HG02884 (cell line): Measurements from ENCODE around the gene LTB.

Experiments used
- ATAC-seq: cut with Tn5 transposase; IDR thresholded peaks from one replicate; pipeline ENCODE4 v1.9.1; 2021; ENCODE audit warnings: mild to moderate bottlenecking, moderate library complexity; ENCODE audit not compliant: unreplicated experiment

The LTB gene

GRCh38 chr6:31576897-31577578 is 5.2 kb downstream of the LTB start:
- ATAC-seq: no peak

GRCh38 chr6:31575952-31576685 is 6.1 kb downstream of the LTB start:
- ATAC-seq: no peak

DNA sequence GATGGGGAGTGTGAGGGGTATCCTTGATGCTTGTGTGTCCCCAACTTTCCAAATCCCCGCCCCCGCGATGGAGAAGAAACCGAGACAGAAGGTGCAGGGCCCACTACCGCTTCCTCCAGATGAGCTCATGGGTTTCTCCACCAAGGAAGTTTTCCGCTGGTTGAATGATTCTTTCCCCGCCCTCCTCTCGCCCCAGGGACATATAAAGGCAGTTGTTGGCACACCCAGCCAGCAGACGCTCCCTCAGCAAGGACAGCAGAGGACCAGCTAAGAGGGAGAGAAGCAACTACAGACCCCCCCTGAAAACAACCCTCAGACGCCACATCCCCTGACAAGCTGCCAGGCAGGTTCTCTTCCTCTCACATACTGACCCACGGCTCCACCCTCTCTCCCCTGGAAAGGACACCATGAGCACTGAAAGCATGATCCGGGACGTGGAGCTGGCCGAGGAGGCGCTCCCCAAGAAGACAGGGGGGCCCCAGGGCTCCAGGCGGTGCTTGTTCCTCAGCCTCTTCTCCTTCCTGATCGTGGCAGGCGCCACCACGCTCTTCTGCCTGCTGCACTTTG is 6.8 kb downstream of the LTB start, which contains the start of gene TNF:
Gene TNF (plus strand): TSS at position 231 of the 567 bp plus-strand sequence. CDS start 177 bp downstream, at position 408.
- ATAC-seq: no peak

DNA sequence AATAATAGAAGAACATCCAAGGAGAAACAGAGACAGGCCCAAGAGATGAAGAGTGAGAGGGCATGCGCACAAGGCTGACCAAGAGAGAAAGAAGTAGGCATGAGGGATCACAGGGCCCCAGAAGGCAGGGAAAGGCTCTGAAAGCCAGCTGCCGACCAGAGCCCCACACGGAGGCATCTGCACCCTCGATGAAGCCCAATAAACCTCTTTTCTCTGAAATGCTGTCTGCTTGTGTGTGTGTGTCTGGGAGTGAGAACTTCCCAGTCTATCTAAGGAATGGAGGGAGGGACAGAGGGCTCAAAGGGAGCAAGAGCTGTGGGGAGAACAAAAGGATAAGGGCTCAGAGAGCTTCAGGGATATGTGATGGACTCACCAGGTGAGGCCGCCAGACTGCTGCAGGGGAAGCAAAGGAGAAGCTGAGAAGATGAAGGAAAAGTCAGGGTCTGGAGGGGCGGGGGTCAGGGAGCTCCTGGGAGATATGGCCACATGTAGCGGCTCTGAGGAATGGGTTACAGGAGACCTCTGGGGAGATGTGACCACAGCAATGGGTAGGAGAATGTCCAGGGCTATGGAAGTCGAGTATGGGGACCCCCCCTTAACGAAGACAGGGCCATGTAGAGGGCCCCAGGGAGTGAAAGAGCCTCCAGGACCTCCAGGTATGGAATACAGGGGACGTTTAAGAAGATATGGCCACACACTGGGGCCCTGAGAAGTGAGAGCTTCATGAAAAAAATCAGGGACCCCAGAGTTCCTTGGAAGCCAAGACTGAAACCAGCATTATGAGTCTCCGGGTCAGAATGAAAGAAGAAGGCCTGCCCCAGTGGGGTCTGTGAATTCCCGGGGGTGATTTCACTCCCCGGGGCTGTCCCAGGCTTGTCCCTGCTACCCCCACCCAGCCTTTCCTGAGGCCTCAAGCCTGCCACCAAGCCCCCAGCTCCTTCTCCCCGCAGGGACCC is 7.8 kb downstream of the LTB start:
- ATAC-seq: no peak

DNA sequence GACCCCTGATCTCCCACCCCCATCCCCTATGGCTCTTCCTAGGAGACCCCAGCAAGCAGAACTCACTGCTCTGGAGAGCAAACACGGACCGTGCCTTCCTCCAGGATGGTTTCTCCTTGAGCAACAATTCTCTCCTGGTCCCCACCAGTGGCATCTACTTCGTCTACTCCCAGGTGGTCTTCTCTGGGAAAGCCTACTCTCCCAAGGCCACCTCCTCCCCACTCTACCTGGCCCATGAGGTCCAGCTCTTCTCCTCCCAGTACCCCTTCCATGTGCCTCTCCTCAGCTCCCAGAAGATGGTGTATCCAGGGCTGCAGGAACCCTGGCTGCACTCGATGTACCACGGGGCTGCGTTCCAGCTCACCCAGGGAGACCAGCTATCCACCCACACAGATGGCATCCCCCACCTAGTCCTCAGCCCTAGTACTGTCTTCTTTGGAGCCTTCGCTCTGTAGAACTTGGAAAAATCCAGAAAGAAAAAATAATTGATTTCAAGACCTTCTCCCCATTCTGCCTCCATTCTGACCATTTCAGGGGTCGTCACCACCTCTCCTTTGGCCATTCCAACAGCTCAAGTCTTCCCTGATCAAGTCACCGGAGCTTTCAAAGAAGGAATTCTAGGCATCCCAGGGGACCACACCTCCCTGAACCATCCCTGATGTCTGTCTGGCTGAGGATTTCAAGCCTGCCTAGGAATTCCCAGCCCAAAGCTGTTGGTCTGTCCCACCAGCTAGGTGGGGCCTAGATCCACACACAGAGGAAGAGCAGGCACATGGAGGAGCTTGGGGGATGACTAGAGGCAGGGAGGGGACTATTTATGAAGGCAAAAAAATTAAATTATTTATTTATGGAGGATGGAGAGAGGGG is 8.8 kb downstream of the LTB start:
- ATAC-seq: no peak

GRCh38 chr6:31572041-31572911 is 9.9 kb downstream of the LTB start, which contains the start of gene LTA:
Gene LTA, plus strand, starts transcription at chr6:31572289. Its CDS starts 454 bp downstream, at chr6:31572743.
- no peak for ATAC-seq

DNA sequence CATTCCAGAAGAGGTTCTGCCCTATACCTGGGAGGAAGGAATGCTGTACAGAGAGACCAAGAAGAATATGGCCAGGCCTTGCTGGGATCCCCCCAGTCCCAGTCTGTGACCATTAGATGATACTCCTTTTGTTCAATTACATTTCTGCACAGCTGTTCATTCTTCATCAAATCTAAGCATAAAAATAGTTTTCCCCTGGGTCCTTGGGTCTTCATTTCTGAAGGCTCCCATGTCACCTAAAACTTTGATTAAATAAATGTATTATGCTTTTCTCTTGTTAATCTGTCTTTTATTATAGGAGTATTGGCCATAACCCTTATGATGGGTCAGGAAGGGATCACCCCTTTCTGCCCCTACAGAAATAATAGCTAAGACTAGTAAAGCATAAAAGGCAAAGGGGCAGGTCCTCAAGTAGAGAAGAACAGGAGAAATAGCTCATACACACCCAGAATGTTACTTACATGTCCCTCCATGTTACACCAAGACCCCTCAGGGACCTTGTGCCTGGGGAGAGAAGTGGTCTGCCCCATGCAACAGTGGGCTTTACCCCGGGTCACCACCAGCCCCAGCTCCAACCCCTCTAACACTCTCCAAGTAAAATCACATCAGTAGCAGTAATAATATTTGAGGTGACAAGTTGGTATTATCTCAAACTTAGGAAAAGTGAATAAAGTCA is 12.2 kb downstream of the LTB start:
- ATAC-seq: no peak

DNA sequence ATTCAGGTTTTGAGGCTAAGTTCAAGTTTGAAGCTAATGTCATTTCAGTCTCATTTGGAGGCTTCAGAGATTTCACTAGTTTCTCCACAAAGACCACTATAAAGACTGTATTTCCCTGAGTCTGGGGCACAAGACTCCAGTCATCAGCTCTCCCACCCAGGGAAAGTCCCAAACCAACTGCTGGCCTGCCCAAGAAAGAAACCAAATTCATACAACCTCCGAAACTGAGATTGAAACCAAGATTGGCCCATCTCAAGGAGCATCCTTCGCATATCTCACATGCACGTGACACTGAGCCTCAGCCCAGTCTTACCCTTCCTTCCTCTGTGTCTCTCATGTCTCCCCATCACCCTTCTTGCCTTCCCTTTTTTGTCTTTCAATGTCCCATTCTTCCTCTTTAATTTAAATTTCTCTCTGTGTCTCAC is 13.7 kb downstream of the LTB start:
- ATAC-seq: peak; percentile 74

- no peak for ATAC-seq
Measured at GRCh38 chr6:31567531-31568370, 14.5 kb downstream of the LTB start.

GRCh38 chr6:31560697-31561058 is 21.5 kb downstream of the LTB start:
- ATAC-seq: no peak

GRCh38 chr6:31559958-31560696 is 22.1 kb downstream of the LTB start:
- ATAC-seq: peak; percentile 58

DNA sequence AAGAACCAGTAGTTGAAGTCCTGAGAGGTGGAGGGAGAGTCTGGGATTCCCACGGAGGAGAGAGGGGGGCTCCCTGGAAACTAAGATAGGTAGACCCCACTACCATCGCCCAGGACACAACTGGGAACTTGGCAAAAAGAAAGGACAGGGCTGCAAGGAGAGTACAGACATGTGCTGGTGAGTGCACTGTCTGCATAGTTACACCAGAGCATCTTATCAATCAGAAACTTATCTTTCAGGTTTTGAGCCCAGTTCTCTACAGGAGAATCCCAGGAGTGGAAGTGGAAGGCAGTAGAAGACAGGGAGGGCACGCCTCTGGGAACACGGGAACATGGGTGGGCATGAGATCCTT is 22.6 kb downstream of the LTB start:
- ATAC-seq: no peak

- no peak for ATAC-seq
Measured at GRCh38 chr6:31558631-31559500, 23.4 kb downstream of the LTB start.

DNA sequence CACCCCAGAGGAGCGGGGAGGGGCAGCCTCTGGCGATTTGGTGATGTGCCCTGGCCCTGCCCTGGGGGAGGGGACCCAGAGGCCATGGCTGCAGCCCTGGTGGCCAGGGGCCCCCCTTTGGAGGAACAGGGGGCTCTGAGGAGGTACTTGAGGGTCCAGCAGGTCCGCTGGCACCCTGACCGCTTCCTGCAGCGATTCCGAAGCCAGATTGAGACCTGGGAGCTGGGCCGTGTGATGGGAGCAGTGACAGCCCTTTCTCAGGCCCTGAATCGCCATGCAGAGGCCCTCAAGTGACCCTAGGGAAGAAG is 24.0 kb downstream of the LTB start:
- no peak for ATAC-seq

DNA sequence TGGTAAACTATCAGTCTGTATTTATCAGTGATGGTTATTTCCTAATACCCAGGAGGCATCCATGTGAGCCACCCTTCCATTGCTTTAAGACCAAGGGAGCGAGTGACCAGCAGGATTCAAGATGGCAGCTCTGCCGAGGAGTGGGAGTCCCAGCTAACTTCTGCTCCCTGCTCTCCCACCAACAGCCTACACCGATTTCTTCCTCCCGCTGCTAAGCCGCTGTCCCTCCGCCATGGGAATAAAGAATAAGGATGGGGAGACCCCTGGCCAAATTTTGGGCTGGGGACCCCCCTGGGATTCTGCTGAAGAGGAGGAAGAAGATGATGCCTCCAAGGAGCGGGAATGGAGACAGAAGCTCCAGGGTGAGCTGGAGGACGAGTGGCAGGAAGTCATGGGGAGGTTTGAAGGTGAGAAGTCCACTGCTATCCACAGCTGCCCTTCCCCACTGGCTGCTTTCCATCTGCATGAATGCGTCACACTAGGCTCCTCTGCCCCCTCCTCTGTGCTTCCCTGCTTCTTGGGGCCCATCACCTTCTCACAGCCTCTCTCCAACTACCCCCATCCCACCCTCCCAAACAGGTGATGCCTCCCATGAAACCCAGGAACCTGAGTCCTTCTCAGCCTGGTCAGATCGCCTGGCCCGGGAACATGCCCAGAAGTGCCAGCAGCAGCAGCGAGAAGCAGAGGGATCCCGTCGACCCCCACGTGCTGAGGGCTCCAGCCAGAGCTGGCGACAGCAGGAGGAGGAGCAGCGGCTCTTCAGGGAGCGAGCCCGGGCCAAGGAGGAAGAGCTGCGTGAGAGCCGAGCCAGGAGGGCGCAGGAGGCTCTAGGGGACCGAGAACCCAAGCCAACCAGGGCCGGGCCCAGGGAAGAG is 24.5 kb downstream of the LTB start:
- no peak for ATAC-seq
